HG03460 (cell line): ENCODE data around the gene MAMSTR.

ENCODE experiments used
- ATAC-seq: cut with Tn5 transposase; IDR thresholded peaks from one replicate; pipeline ENCODE4 v1.9.1; 2021; ENCODE audit not compliant: unreplicated experiment

MAMSTR gene

GRCh38 chr19:48668761-48669160, 50.8 kb downstream of the MAMSTR start:
- no peak for ATAC-seq

- no peak for ATAC-seq
These were observed 51.2 kb downstream of the MAMSTR start for GRCh38 chr19:48668332-48668731.

- no peak for ATAC-seq
These were observed 53.7 kb downstream of the MAMSTR start for GRCh38 chr19:48665786-48666185.

GRCh38 chr19:48664476-48664875, 55.0 kb downstream of the MAMSTR start:
- ATAC-seq, result no peak

GRCh38 chr19:48663667-48664066, 55.9 kb downstream of the MAMSTR start:
- no peak for ATAC-seq
